ENCODE data around the gene TRIM14.

DNA sequence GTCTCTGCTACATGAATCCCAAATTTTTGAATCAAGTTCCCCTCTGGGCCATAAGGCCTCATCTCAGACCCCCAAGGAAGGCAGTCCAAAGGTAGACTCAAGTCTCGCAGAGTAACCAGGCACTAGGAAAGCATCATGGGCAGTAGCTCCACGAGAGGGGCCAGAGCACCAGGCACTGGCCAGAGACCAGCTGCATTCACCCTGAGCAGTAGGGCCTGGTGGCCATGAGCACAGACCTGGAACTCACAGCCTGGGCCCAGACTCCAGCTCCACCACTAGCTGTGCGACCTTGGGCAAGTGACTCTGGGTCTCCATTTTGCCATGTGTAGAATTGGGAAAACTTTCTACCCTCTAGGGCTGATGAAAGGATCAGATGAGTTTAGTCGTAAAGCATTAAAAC, 34.0 kb downstream of the TRIM14 start:
- TF ChIP-seq MAFK (IDR thresholded peaks at IDR 0.05; ENCODE audit: low read depth, low read length) (no peak), POLR2A (IDR thresholded peaks at IDR 0.05; ENCODE audit: low read depth, low read length) (no peak), RCOR1 (IDR thresholded peaks at IDR 0.05; ENCODE audit: insufficient replicate concordance, low read length) (no peak), RFX5 (IDR thresholded peaks at IDR 0.05; ENCODE audit: low read depth, low read length) (no peak), FOS (IDR thresholded peaks at IDR 0.05; ENCODE audit: low read depth, low read length) (no peak), BHLHE40 (IDR thresholded peaks at IDR 0.05; ENCODE audit: low read depth, low read length) (no peak), MXI1 (IDR thresholded peaks at IDR 0.05; ENCODE audit: borderline replicate concordance, low read depth, low read length) (no peak), SMC3 (IDR thresholded peaks at IDR 0.05; ENCODE audit: low read depth, low read length) (no peak), MAZ (IDR thresholded peaks at IDR 0.05; ENCODE audit: borderline replicate concordance, low read depth, low read length) (no peak), CEBPB (IDR thresholded peaks at IDR 0.05; ENCODE audit: low read depth, low read length) (no peak), CHD1 (IDR thresholded peaks at IDR 0.05; ENCODE audit: low read depth, low read length) (no peak), RAD21 (IDR thresholded peaks at IDR 0.05; ENCODE audit: low read length) (no peak)
- TF ChIP-seq, protein P1, sequence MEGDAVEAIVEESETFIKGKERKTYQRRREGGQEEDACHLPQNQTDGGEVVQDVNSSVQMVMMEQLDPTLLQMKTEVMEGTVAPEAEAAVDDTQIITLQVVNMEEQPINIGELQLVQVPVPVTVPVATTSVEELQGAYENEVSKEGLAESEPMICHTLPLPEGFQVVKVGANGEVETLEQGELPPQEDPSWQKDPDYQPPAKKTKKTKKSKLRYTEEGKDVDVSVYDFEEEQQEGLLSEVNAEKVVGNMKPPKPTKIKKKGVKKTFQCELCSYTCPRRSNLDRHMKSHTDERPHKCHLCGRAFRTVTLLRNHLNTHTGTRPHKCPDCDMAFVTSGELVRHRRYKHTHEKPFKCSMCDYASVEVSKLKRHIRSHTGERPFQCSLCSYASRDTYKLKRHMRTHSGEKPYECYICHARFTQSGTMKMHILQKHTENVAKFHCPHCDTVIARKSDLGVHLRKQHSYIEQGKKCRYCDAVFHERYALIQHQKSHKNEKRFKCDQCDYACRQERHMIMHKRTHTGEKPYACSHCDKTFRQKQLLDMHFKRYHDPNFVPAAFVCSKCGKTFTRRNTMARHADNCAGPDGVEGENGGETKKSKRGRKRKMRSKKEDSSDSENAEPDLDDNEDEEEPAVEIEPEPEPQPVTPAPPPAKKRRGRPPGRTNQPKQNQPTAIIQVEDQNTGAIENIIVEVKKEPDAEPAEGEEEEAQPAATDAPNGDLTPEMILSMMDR (conservative IDR thresholded peaks at IDR 0.05; ENCODE audit: low read depth, low read length): no peak
- TF ChIP-seq, protein P2, sequence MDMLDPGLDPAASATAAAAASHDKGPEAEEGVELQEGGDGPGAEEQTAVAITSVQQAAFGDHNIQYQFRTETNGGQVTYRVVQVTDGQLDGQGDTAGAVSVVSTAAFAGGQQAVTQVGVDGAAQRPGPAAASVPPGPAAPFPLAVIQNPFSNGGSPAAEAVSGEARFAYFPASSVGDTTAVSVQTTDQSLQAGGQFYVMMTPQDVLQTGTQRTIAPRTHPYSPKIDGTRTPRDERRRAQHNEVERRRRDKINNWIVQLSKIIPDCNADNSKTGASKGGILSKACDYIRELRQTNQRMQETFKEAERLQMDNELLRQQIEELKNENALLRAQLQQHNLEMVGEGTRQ (IDR thresholded peaks at IDR 0.05; ENCODE audit: low read depth, low read length): no peak

Measured in IMR-90 (cell line).